Cardiac septum (tissue), 1 donor: Measurements from ENCODE around the gene IFT80. TPM values are rescaled to one million over a fixed set of nuclear protein-coding genes. Genes with fewer than 3 reads are reported as not detected.

Source experiments
- DNase-seq: peaks from one replicate; pipeline ENCODE4 v3.0.0-alpha.2; 2020; ENCODE audit warnings: low spot score
- intact Hi-C: fragments of 100-400 bp; cut with DNase I; formaldehyde crosslinking; loops from one replicate; pipeline ENCODE4 v1.14.0; 2022
- microRNA-seq: library from miRNA; unstranded; fragments of <30 nt; microRNA quantifications from one replicate; pipeline ENCODE4 v1.2.0, GENCODE V29; 2020
- total RNA-seq: library from RNA; stranded (reverse); fragmentation: NEBNext Ultra II Directional; extraction: Animal tissue kit (Norgen Biotek cat#: 25700); gene quantifications from one replicate; pipeline ENCODE4 v1.2.1, GENCODE V29; 2021
- donor health status: DM: no; HTN: no; CAD: no.

Gene IFT80
- total RNA-seq, 1 donor from 2014 or later = 10.7 TPM

GRCh38 chr3:160224811-160225175 lies 174.2 kb downstream of the IFT80 start:
- intact Hi-C loops = no loop called here
- no peak for DNase-seq

DNA sequence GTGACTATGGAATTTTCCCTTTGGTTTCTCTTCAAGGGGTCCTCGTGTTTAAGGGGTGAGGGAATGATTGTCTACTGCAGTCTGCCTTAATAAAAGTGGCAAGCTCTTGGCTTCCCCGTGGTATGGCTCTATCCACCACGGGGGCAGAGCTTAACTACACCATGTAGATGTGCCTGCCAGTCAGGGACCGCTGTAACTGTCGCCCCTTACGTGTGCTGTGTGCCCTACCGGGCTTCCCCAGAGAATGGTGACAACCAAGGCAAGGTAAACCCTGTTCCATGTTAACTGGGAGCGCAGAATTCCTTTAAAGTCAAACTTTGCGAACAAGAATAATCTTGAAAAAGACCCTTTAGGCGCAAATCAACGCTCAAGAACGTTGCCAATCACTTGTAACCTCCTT lies 174.8 kb downstream of the IFT80 start:
- intact Hi-C loops = no loop called here
- DNase-seq = no peak

GRCh38 chr3:160221019-160221418 lies 178.0 kb downstream of the IFT80 start:
- no peak for DNase-seq
- intact Hi-C loops = no loop called here

- intact Hi-C loops = no loop called here
- no peak for DNase-seq
Measured at GRCh38 chr3:160220038-160220437, 179.0 kb downstream of the IFT80 start.

GRCh38 chr3:160218136-160218535 lies 180.9 kb downstream of the IFT80 start:
- intact Hi-C loops = no loop called here
- no peak for DNase-seq

- intact Hi-C loops = no loop called here
- DNase-seq = no peak
Measured at GRCh38 chr3:160217675-160218074, 181.3 kb downstream of the IFT80 start.

GRCh38 chr3:160213191-160213590 lies 185.8 kb downstream of the IFT80 start:
- DNase-seq = no peak
- intact Hi-C loops = no loop called here

- DNase-seq = no peak
- intact Hi-C loops = no loop called here
Measured at GRCh38 chr3:160210799-160211221, 188.2 kb downstream of the IFT80 start.

GRCh38 chr3:160210341-160210740 lies 188.7 kb downstream of the IFT80 start:
- no peak for DNase-seq
- intact Hi-C loops = no loop called here

Small RNA genes within 50 kb of the gene (microRNA-seq; reads per million reads assigned to microRNA genes)
- 1,446 reads per million, percentile 87 among the genes with 10 or more reads in this experiment for gene MIR15B
- 176 reads per million, percentile 64 among the genes with 10 or more reads in this experiment for gene MIR16-2

Other genes starting within 250 kb of the IFT80 start
- 0.94 TPM for gene C3orf80, start 173.8 kb downstream of the IFT80 start, total RNA-seq
- gene SMC4, start 425 bp upstream of the IFT80 start, total RNA-seq = 17.5 TPM
- gene TRIM59, start 50.6 kb upstream of the IFT80 start, total RNA-seq = 0.51 TPM
- gene KPNA4, start 166.3 kb upstream of the IFT80 start, total RNA-seq = 144 TPM